Esophagus muscularis mucosa (tissue), 4 donors: ENCODE measurements around the gene NFATC1.

Experiments
- EP300 ChIP-seq: sonication (generic); formaldehyde crosslinking; IDR thresholded peaks from one replicate; pipeline ENCODE4 v1.6.1; 2017; ENCODE audit warnings: antibody characterized with exemption
- POLR2A ChIP-seq: fragments of 450-650 bp; IDR thresholded peaks from one replicate; pipeline ENCODE4 v1.6.1; 2017; ENCODE audit warnings: antibody characterized with exemption, moderate library complexity, mild to moderate bottlenecking, low read depth
- POLR2AphosphoS5 ChIP-seq, 2 donors: sonication (generic); formaldehyde crosslinking; IDR thresholded peaks; one replicate each; pipeline ENCODE4 v1.6.1; 2017; ENCODE audit warnings: antibody characterized with exemption in 2 of 2
- TF ChIP-seq, protein P1 (sequence below), 3 experiments: fragments of 200-600 bp in 2 of 3; fragments of 450-650 bp in 1 of 3; sonication (generic) in 2 of 3; IDR thresholded peaks; one replicate each; pipeline ENCODE4 v1.5.1; 2017 to 2019; ENCODE audit warnings: antibody characterized with exemption in 3 of 3, mild to moderate bottlenecking in 2 of 3, moderate library complexity in 1 of 3

DNA sequence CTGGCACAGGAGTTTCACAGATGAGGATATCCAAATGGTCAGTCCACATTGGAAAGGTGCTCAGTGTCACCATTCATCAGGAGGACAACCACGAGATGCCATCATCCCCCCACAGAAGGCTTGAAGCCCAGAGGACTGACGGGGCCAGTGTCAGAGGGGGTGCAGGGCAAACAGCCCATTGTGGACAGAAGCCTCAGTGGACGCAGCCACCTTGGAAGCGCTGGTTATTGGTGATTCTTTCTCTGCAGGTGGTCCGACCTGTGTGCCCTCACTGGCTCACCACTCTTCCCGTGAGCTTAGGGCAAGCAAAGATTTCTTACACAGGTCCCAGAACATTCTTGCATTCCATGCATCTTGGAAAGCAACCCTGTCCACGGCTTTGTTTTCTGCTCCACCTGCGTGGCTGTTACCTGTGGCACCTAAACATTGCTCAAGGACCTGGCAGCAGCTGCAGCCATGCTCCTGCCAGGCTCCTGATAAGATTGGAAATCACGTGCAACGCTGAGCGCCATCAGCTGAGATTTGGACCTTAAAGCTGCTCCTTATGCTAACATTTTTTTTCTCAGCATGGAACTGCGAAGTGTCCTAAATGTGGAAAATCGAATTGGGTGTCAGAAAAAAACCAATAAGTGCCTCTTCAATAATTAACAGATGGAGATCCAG lies 172.9 kb downstream of the NFATC1 start:
- TF ChIP-seq, protein P1, sequence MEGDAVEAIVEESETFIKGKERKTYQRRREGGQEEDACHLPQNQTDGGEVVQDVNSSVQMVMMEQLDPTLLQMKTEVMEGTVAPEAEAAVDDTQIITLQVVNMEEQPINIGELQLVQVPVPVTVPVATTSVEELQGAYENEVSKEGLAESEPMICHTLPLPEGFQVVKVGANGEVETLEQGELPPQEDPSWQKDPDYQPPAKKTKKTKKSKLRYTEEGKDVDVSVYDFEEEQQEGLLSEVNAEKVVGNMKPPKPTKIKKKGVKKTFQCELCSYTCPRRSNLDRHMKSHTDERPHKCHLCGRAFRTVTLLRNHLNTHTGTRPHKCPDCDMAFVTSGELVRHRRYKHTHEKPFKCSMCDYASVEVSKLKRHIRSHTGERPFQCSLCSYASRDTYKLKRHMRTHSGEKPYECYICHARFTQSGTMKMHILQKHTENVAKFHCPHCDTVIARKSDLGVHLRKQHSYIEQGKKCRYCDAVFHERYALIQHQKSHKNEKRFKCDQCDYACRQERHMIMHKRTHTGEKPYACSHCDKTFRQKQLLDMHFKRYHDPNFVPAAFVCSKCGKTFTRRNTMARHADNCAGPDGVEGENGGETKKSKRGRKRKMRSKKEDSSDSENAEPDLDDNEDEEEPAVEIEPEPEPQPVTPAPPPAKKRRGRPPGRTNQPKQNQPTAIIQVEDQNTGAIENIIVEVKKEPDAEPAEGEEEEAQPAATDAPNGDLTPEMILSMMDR (IDR thresholded peaks at IDR 0.05), result no peak
- TF ChIP-seq POLR2AphosphoS5 (IDR thresholded peaks at IDR 0.05) (no peak), POLR2A (no peak), EP300 (no peak)
